Endodermal cell (in vitro differentiated cells): ENCODE data around the gene PTX4. TPM values are rescaled to one million over a fixed set of nuclear protein-coding genes. Genes with fewer than 3 reads are reported as not detected.

ENCODE experiments used
- DNase-seq: peaks from one replicate; pipeline ENCODE4 v3.0.0-alpha.2; 2017
- H3K27ac ChIP-seq: 2 replicates; pipeline ENCODE4 v1.5.1; 2013; ENCODE audit warnings: mild to moderate bottlenecking, low read depth, low read length, moderate library complexity
- H3K27me3 ChIP-seq: 2 replicates; pipeline ENCODE4 v1.6.1; 2013; ENCODE audit warnings: mild to moderate bottlenecking, low read length, moderate library complexity; ENCODE audit not compliant: insufficient read depth, control insufficient read depth, poor library complexity, severe bottlenecking
- H3K36me3 ChIP-seq: 2 replicates; pipeline ENCODE4 v1.7.0; 2013; ENCODE audit warnings: mild to moderate bottlenecking, low read length, moderate library complexity; ENCODE audit not compliant: control insufficient read depth, insufficient read depth
- H3K4me1 ChIP-seq: one replicate; pipeline ENCODE4 v1.7.0; 2013; ENCODE audit warnings: low read length; ENCODE audit not compliant: control insufficient read depth, insufficient read depth
- H3K4me3 ChIP-seq: 2 replicates; pipeline ENCODE4 v1.5.1; 2013; ENCODE audit warnings: mild to moderate bottlenecking, low read length, moderate library complexity
- H3K9ac ChIP-seq: 2 replicates; pipeline ENCODE4 v1.6.1; 2013; ENCODE audit warnings: mild to moderate bottlenecking, low read length, moderate library complexity; ENCODE audit not compliant: poor library complexity, severe bottlenecking; ENCODE audit errors: extremely low read depth
- H3K9me3 ChIP-seq: 2 replicates; pipeline ENCODE4 v1.6.1; 2013; ENCODE audit warnings: mild to moderate bottlenecking, low read length, moderate library complexity; ENCODE audit not compliant: control insufficient read depth
- H3K27ac Mint-ChIP-seq: 2 replicates; pipeline ENCODE4 v1.8.0; 2020; ENCODE audit warnings: mixed read lengths
- H3K27me3 Mint-ChIP-seq: 2 replicates; pipeline ENCODE4 v1.8.0; 2021; ENCODE audit warnings: mild to moderate bottlenecking, mixed read lengths; ENCODE audit not compliant: insufficient read depth
- H3K36me3 Mint-ChIP-seq: 2 replicates; pipeline ENCODE4 v1.8.0; 2020; ENCODE audit warnings: low read depth, mixed read lengths
- H3K4me1 Mint-ChIP-seq: 2 replicates; pipeline ENCODE4 v1.8.0; 2020; ENCODE audit warnings: mixed read lengths
- H3K4me3 Mint-ChIP-seq: 2 replicates; pipeline ENCODE4 v1.8.0; 2020; ENCODE audit warnings: mild to moderate bottlenecking, moderate library complexity, mixed read lengths
- H3K9me3 Mint-ChIP-seq: 2 replicates; pipeline ENCODE4 v1.8.0; 2020; ENCODE audit warnings: mild to moderate bottlenecking, mixed read lengths
- CTCF ChIP-seq: fragments of 200-600 bp; sonication (generic); conservative IDR thresholded peaks from 2 replicates; pipeline ENCODE4 v1.5.0; 2021; ENCODE audit warnings: antibody characterized with exemption, mild to moderate bottlenecking
- WGBS, 2 experiments: methylation state at CpG; one replicate each; pipeline versions ENCODE4 v1.1.5 to v1.1.7; 2013; ENCODE audit warnings: missing lambda C conversion rate in 2 of 2, mixed read lengths in 1 of 2; ENCODE audit not compliant: insufficient coverage in 1 of 2, insufficient read length in 1 of 2; 5-methylcytosine and 5-hydroxymethylcytosine counted together
- total RNA-seq, 2 donors: library from RNA; stranded (reverse); fragmentation: NEBNext Ultra II Directional in 1 of 2; extraction: Animal tissue kit (Norgen Biotek cat#: 25700) in 1 of 2; gene quantifications; 2 replicates in 1 of 2; 3 replicates in 1 of 2; pipeline ENCODE4 v1.2.1, GENCODE V29; 2021

The PTX4 gene
- total RNA-seq, 2 donors from 2014 or later = not detected

GRCh38 chr16:1536601-1537000, 47.9 kb upstream of the PTX4 start:
- peak overlapping the region; percentile 70 for H3K27ac Mint-ChIP-seq
- no peaks in the 10 kb centered on the region for H3K36me3 ChIP-seq
- WGBS, 2 experiments = 92 to 93% methylated on average over 13 of the region's 13 CpGs
- H3K27ac ChIP-seq = no peak overlapping the region
- H3K9ac ChIP-seq = no peak overlapping the region
- H3K4me3 ChIP-seq = no peak overlapping the region
- no peaks in the 10 kb centered on the region for H3K27me3 Mint-ChIP-seq
- H3K4me3 Mint-ChIP-seq = no peak overlapping the region
- DNase-seq = no peak
- no peaks in the 10 kb centered on the region for H3K36me3 Mint-ChIP-seq
- H3K9me3 Mint-ChIP-seq = no peaks in the 10 kb centered on the region
- H3K9me3 ChIP-seq = no peaks in the 10 kb centered on the region
- H3K4me1 ChIP-seq = no peaks in the 10 kb centered on the region
- no peaks in the 10 kb centered on the region for H3K27me3 ChIP-seq
- no peaks in the 10 kb centered on the region for H3K4me1 Mint-ChIP-seq
- TF ChIP-seq CTCF = no peak

- Histone ChIP-seq H3K27me3 (no peaks in the 10 kb centered on the region), H3K36me3 (no peaks in the 10 kb centered on the region), H3K9ac (no peak overlapping the region), H3K4me3 (no peak overlapping the region), H3K9me3 (no peaks in the 10 kb centered on the region), H3K27ac (no peak overlapping the region), H3K4me1 (no peaks in the 10 kb centered on the region)
- Mint-ChIP-seq H3K4me1 (no peaks in the 10 kb centered on the region), H3K36me3 (no peaks in the 10 kb centered on the region), H3K4me3 (no peak overlapping the region), H3K9me3 (no peaks in the 10 kb centered on the region), H3K27ac (no peak overlapping the region), H3K27me3 (no peaks in the 10 kb centered on the region)
- DNase-seq = no peak
- TF ChIP-seq CTCF = no peak
- 92 to 94% methylated on average over 23 to 39 of the region's 39 CpGs for WGBS, 2 experiments
Observed at GRCh38 chr16:1535391-1536291, 46.9 kb upstream of the PTX4 start.

- H3K9me3 ChIP-seq = no peaks in the 10 kb centered on the region
- H3K4me1 ChIP-seq = no peaks in the 10 kb centered on the region
- H3K36me3 ChIP-seq = no peaks in the 10 kb centered on the region
- Mint-ChIP-seq H3K36me3 (no peaks in the 10 kb centered on the region), H3K27ac (no peak overlapping the region), H3K9me3 (no peaks in the 10 kb centered on the region), H3K27me3 (no peaks in the 10 kb centered on the region), H3K4me3 (no peak overlapping the region), H3K4me1 (no peaks in the 10 kb centered on the region)
- H3K27ac ChIP-seq = no peak overlapping the region
- no peak overlapping the region for H3K4me3 ChIP-seq
- 96% methylated on average over 47 to 57 of the region's 57 CpGs for WGBS, 2 experiments
- H3K9ac ChIP-seq = no peak overlapping the region
- no peaks in the 10 kb centered on the region for H3K27me3 ChIP-seq
- no peak for DNase-seq
- TF ChIP-seq CTCF = no peak
Observed at GRCh38 chr16:1534021-1535020, 45.6 kb upstream of the PTX4 start.
